HepG2 (cell line): ENCODE measurements around the gene ZNF235. TPM values are rescaled to one million over a fixed set of nuclear protein-coding genes. Genes with fewer than 3 reads are reported as not detected.
"Not testable (repeated sequence)": the region's sequence is repeated elsewhere in the genome, so short reads cannot be mapped to it uniquely, and the experiment has no call there.

Experiments
- ATAC-seq: fragments of 200-7000 bp; cut with Tn5 transposase; 3 replicates; pipeline ENCODE4 v1.9.1; 2020; ENCODE audit warnings: mild to moderate bottlenecking, moderate library complexity
- BruUV-seq: library from RNA; stranded (reverse); fragments of 400-500 nt; replicated peaks from 2 replicates; lab custom pipeline; 2021; lab: Mats Ljungman, UMichigan
- CTCF ChIA-PET: fragments of 300-600 bp; formaldehyde crosslinking; extraction: SDS; loops from one replicate; lab custom pipeline; 2021; ENCODE audit warnings: low total read pairs, inconsistent platforms, low intra/inter-chr PET ratio; lab: Yijun Ruan, JAX
- POLR2A ChIA-PET: fragments of 350-600 bp; sonication (Branson Sonifier 250); formaldehyde crosslinking; loops from one replicate; lab custom pipeline; 2020; ENCODE audit warnings: antibody characterized with exemption, inconsistent platforms; lab: Yijun Ruan, JAX
- DNase-seq: peaks from one replicate; pipeline ENCODE4 v3.0.0-alpha.2; 2015; ENCODE audit warnings: low spot score
- FAIRE-seq: peaks from 3 replicates; lab custom pipeline; 2011; peaks lifted over from hg19 to GRCh38; lab: Jason Lieb, UNC
- H2AFZ ChIP-seq: one replicate; pipeline ENCODE4 v1.6.1; 2011; ENCODE audit warnings: low read length, inconsistent platforms
- H3K27ac ChIP-seq: fragments of 300-600 bp; 3 replicates; pipeline ENCODE4 v1.8.0; 2011; ENCODE audit warnings: mixed run types, mild to moderate bottlenecking, mixed read lengths, low read length, inconsistent platforms; ENCODE audit not compliant: insufficient read depth; ENCODE audit errors: extremely low read length
- H3K27me3 ChIP-seq, 2 experiments: fragments of 200-600 bp in 1 of 2; 2 replicates in 1 of 2; 3 replicates in 1 of 2; pipeline versions ENCODE4 v1.6.0 to v1.8.0; 2011; ENCODE audit warnings: low read length in 2 of 2, mild to moderate bottlenecking in 2 of 2, moderate library complexity in 2 of 2, inconsistent platforms in 1 of 2; ENCODE audit not compliant: insufficient read depth in 2 of 2, control insufficient read depth in 1 of 2
- H3K36me3 ChIP-seq, 2 experiments: fragments of 200-600 bp in 1 of 2; replicated peaks in 1 of 2; 2 replicates in 1 of 2; 3 replicates in 1 of 2; pipeline versions ENCODE4 v1.5.1 to v1.8.0; 2011; ENCODE audit warnings: low read length in 2 of 2, inconsistent platforms in 1 of 2; ENCODE audit not compliant: insufficient read depth in 2 of 2, control insufficient read depth in 1 of 2
- H3K4me1 ChIP-seq: 2 replicates; pipeline ENCODE4 v1.5.1; 2012; ENCODE audit warnings: low read length, inconsistent platforms; ENCODE audit not compliant: insufficient read depth
- H3K4me2 ChIP-seq: 2 replicates; pipeline ENCODE4 v1.6.0; 2011; ENCODE audit warnings: low read depth, low read length, inconsistent platforms
- H3K4me3 ChIP-seq, 3 experiments: fragments of 200-600 bp in 1 of 3; sonication (generic), shearing (Covaris generic) in 1 of 3; replicated peaks in 1 of 3; 2 replicates each; pipeline ENCODE4 v1.5.1; 2011 to 2016; ENCODE audit warnings: low read length in 3 of 3, inconsistent platforms in 2 of 3, low read depth in 2 of 3, mild to moderate bottlenecking in 2 of 3, control low read depth in 1 of 3, mixed read lengths in 1 of 3; ENCODE audit not compliant: insufficient read depth in 1 of 3
- H3K79me2 ChIP-seq: one replicate; pipeline ENCODE4 v1.6.1; 2011; ENCODE audit warnings: low read length, inconsistent platforms; ENCODE audit not compliant: insufficient read depth
- H3K9ac ChIP-seq: 2 replicates; pipeline ENCODE4 v1.6.0; 2011; ENCODE audit warnings: mild to moderate bottlenecking, low read depth, low read length, inconsistent platforms; ENCODE audit not compliant: insufficient read depth
- H3K9me3 ChIP-seq: 2 replicates; pipeline ENCODE4 v1.5.1; 2012; ENCODE audit warnings: mild to moderate bottlenecking, low read length
- H4K20me1 ChIP-seq: 2 replicates; pipeline ENCODE4 v1.6.0; 2011; ENCODE audit warnings: inconsistent platforms, mild to moderate bottlenecking, low read length, moderate library complexity; ENCODE audit not compliant: insufficient read depth
- CREB1 ChIP-seq, 2 experiments: fragments of 450-650 bp in 1 of 2; IDR thresholded peaks; 2 replicates each; pipeline ENCODE4 v1.6.1; 2016 to 2017; ENCODE audit warnings: control low read depth in 1 of 2, mild to moderate bottlenecking in 1 of 2, missing compliant biosample characterization in 1 of 2, missing genetic modification characterization in 1 of 2
- GTF2F1 ChIP-seq: fragments of 150-350 bp; IDR thresholded peaks from 2 replicates; pipeline ENCODE4 v1.6.1; 2014; ENCODE audit warnings: low read length
- KLF6 ChIP-seq: IDR thresholded peaks from 2 replicates; pipeline ENCODE4 v1.8.0; 2016; ENCODE audit warnings: missing biosample characterization, missing genetic modification reagents
- MED13 ChIP-seq: sonication (generic); formaldehyde crosslinking; IDR thresholded peaks from 2 replicates; pipeline ENCODE4 v1.5.0; 2020; ENCODE audit warnings: missing genetic modification reagents
- PHF20 ChIP-seq: sonication (generic); formaldehyde crosslinking; IDR thresholded peaks from 2 replicates; pipeline ENCODE4 v1.5.0; 2020; ENCODE audit warnings: mild to moderate bottlenecking, missing genetic modification reagents
- SUZ12 ChIP-seq: fragments of 150-350 bp; IDR thresholded peaks from 2 replicates; pipeline ENCODE4 v1.6.1; 2014; ENCODE audit warnings: low read depth, low read length
- ZNF12 ChIP-seq: sonication (generic); formaldehyde crosslinking; IDR thresholded peaks from 2 replicates; pipeline ENCODE4 v1.5.0; 2020; ENCODE audit warnings: missing genetic modification reagents
- ZNF83 ChIP-seq: sonication (generic); formaldehyde crosslinking; IDR thresholded peaks from 2 replicates; pipeline ENCODE4 v1.4.0; 2020; ENCODE audit warnings: missing genetic modification reagents, mild to moderate bottlenecking, borderline replicate concordance
- WGBS: methylation state at CpG from one replicate; pipeline ENCODE4 v1.1.6; 2017; ENCODE audit warnings: low lambda C conversion rate; 5-methylcytosine and 5-hydroxymethylcytosine counted together
- in situ Hi-C: cut with HindIII; loops from 2 replicates; pipeline ENCODE4 v1.10.0; 2017; ENCODE audit warnings: low pct_unique_long_range_greater_than_20kb; ENCODE audit not compliant: extremely low pct_ligation_motif_present
- intact Hi-C: fragments of 100-400 bp; cut with micrococcal nuclease; formaldehyde crosslinking; loops from one replicate; pipeline ENCODE4 v1.10.0; 2022; ENCODE audit not compliant: unreplicated experiment
- polyA plus RNA-seq, 8 experiments: library from polyadenylated mRNA; depleted of rRNA in 3 of 8; stranded (reverse) in 7 of 8; unstranded in 1 of 8; fragments of >200 nt; fragmentation: Illumina TruSeq in 4 of 8; extraction: Trizol in 4 of 8; gene quantifications; 2 replicates each; pipeline versions ENCODE4 v1.2.1 to v1.2.3, GENCODE V29; 2011 to 2016; ENCODE audit warnings: low read depth in 4 of 8, missing spikeins in 1 of 8, mixed read lengths in 1 of 8; ENCODE audit not compliant: insufficient read depth in 1 of 8
- total RNA-seq, 5 experiments: library from RNA; depleted of rRNA; stranded (reverse); fragments of >200 nt; fragmentation: Illumina TruSeq; extraction: Trizol; gene quantifications; 2 replicates each; pipeline ENCODE4 v1.2.3, GENCODE V29; 2016; ENCODE audit warnings: low read depth in 1 of 5
- TF ChIP-seq, protein P1 (sequence below): sonication (generic); formaldehyde crosslinking; IDR thresholded peaks from 2 replicates; pipeline ENCODE4 v1.8.0; 2023; ENCODE audit warnings: mild to moderate bottlenecking, missing genetic modification reagents
- TF ChIP-seq, protein P2 (sequence below): sonication (generic); formaldehyde crosslinking; IDR thresholded peaks from 2 replicates; pipeline ENCODE4 v1.8.1; 2023; ENCODE audit warnings: missing genetic modification reagents, inconsistent platforms, borderline replicate concordance

Gene ZNF235
- total and polyA plus RNA-seq, 2 of the 13 experiments (the other 11 are each of a cell fraction or from before 2014, with no cell fraction given), result 4.8 to 5.5 TPM

- TF ChIP-seq MED13 (CRISPR knock-in tag) (no peak), ZNF83 (CRISPR knock-in tag) (no peak), CREB1 (IDR thresholded peaks at IDR 0.05) (no peak), CREB1 (CRISPR knock-in tag; IDR thresholded peaks at IDR 0.05) (no peak), PHF20 (CRISPR knock-in tag) (no peak), ZNF12 (CRISPR knock-in tag) (no peak), GTF2F1 (no peak), KLF6 (CRISPR knock-in tag) (no peak), SUZ12 (no peak)
- TF ChIP-seq, protein P1, sequence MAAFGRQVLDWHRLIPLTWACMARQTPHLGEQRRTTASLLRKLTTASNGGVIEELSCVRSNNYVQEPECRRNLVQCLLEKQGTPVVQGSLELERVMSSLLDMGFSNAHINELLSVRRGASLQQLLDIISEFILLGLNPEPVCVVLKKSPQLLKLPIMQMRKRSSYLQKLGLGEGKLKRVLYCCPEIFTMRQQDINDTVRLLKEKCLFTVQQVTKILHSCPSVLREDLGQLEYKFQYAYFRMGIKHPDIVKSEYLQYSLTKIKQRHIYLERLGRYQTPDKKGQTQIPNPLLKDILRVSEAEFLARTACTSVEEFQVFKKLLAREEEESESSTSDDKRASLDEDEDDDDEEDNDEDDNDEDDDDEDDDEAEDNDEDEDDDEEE (CRISPR knock-in tag), result no peak
- TF ChIP-seq, protein P2, sequence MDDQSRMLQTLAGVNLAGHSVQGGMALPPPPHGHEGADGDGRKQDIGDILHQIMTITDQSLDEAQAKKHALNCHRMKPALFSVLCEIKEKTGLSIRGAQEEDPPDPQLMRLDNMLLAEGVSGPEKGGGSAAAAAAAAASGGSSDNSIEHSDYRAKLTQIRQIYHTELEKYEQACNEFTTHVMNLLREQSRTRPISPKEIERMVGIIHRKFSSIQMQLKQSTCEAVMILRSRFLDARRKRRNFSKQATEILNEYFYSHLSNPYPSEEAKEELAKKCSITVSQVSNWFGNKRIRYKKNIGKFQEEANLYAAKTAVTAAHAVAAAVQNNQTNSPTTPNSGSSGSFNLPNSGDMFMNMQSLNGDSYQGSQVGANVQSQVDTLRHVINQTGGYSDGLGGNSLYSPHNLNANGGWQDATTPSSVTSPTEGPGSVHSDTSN (CRISPR knock-in tag), result no peak
- TF ChIP-seq, all 625 proteins: peak for 69
Observed at GRCh38 chr19:44254496-44254895, 50.3 kb downstream of the ZNF235 start (continued).

DNA sequence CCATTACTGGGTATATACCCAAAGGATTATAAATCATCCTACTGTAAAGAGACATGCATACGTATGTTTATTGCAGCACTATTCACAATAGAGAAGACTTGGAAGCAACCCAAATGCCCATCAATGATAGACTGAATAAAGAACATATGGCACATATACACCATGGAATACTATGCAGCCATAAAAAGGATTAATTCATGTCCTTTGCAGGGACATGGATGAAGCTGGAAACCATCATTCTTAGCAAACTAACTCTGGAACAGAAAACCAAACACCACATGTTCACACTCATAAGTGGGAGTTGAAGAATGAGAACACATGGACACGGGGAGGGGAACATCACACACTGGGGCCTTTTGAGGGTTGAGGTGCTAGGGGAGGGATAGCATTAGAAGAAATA is 51.4 kb downstream of the ZNF235 start:
- H3K27ac ChIP-seq, H3K79me2 ChIP-seq, FAIRE-seq, BruUV-seq, H3K4me3 ChIP-seq, DNase-seq, intact Hi-C loops, in situ Hi-C loops, CTCF ChIA-PET, H4K20me1 ChIP-seq, POLR2A ChIA-PET, H2AFZ ChIP-seq, H3K36me3 ChIP-seq, H3K27me3 ChIP-seq, ATAC-seq, H3K4me2 ChIP-seq, H3K9ac ChIP-seq: not testable (repeated sequence)
- WGBS, result 100% methylated on average over 2 of the region's 2 CpGs
- H3K9me3 ChIP-seq, result peaks cover 35% of the 10 kb centered on the region
- peaks cover 22% of the 10 kb centered on the region for H3K4me1 ChIP-seq

GRCh38 chr19:44252332-44252731 is 52.5 kb downstream of the ZNF235 start:
- WGBS, result 98% methylated on average over 2 of the region's 2 CpGs
- peaks cover 22% of the 10 kb centered on the region for H3K4me1 ChIP-seq
- in situ Hi-C loops, H3K4me3 ChIP-seq, FAIRE-seq, H3K79me2 ChIP-seq, DNase-seq, POLR2A ChIA-PET, H2AFZ ChIP-seq, intact Hi-C loops, BruUV-seq, H3K27me3 ChIP-seq, H3K27ac ChIP-seq, H3K36me3 ChIP-seq, H3K4me2 ChIP-seq, H3K9ac ChIP-seq, ATAC-seq, CTCF ChIA-PET, H4K20me1 ChIP-seq: not testable (repeated sequence)
- H3K9me3 ChIP-seq, result peaks cover 34% of the 10 kb centered on the region
